T-helper 1 cell treated with Interleukin-12 subunit alpha and Interleukin-12 subunit beta and Interleukin-4 antibody, amounts not matched to agents 30 μg/mL and 1 μg/mL, for 36 hours (primary cell): ENCODE data around the gene MEIS2.

Source experiments
- H3K27ac Mint-ChIP-seq: one replicate; pipeline ENCODE4 v1.8.0; 2021; ENCODE audit warnings: mild to moderate bottlenecking, mixed read lengths
- H3K27me3 Mint-ChIP-seq: one replicate; pipeline ENCODE4 v1.8.0; 2021; ENCODE audit warnings: low read depth, mixed read lengths
- H3K36me3 Mint-ChIP-seq: one replicate; pipeline ENCODE4 v1.8.0; 2021; ENCODE audit warnings: low read depth, mixed read lengths
- H3K4me1 Mint-ChIP-seq: one replicate; pipeline ENCODE4 v1.8.0; 2021; ENCODE audit warnings: low read depth, mixed read lengths
- H3K4me3 Mint-ChIP-seq: one replicate; pipeline ENCODE4 v1.8.0; 2021; ENCODE audit warnings: mild to moderate bottlenecking, moderate library complexity, mixed read lengths
- H3K9me3 Mint-ChIP-seq: one replicate; pipeline ENCODE4 v1.8.0; 2021; ENCODE audit warnings: mixed read lengths

MEIS2 gene

DNA sequence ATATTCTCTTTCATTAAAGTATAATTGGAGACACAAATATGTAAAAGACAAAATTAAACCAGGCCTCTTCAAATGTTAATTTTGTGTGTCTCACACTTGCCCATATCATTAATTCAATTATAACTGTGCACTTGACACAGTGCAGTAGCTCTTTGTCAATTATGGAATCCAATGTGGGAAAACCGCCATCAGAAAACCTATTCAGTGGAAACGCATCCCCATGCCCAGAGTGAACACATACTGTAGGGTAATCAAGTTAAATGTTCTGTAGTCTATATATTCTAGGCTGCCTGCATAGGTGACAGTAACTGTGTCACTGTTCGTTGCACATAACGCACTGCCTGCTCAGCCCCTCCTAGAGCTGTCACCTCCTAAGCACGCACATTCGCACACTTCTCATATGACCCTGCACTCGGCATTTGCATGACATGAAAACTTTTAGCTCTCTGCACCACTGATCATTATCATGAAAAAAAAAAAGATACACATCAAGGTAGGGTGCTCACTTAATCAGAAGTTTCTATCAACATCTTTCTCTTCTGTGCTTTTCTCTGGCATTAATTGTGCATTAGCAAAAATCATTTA, 63.2 kb downstream of the MEIS2 start:
- Mint-ChIP-seq H3K27me3 (no peaks in the 10 kb centered on the region), H3K9me3 (no peaks in the 10 kb centered on the region), H3K27ac (no peak overlapping the region), H3K36me3 (no peaks in the 10 kb centered on the region), H3K4me3 (no peak overlapping the region), H3K4me1 (no peaks in the 10 kb centered on the region)

DNA sequence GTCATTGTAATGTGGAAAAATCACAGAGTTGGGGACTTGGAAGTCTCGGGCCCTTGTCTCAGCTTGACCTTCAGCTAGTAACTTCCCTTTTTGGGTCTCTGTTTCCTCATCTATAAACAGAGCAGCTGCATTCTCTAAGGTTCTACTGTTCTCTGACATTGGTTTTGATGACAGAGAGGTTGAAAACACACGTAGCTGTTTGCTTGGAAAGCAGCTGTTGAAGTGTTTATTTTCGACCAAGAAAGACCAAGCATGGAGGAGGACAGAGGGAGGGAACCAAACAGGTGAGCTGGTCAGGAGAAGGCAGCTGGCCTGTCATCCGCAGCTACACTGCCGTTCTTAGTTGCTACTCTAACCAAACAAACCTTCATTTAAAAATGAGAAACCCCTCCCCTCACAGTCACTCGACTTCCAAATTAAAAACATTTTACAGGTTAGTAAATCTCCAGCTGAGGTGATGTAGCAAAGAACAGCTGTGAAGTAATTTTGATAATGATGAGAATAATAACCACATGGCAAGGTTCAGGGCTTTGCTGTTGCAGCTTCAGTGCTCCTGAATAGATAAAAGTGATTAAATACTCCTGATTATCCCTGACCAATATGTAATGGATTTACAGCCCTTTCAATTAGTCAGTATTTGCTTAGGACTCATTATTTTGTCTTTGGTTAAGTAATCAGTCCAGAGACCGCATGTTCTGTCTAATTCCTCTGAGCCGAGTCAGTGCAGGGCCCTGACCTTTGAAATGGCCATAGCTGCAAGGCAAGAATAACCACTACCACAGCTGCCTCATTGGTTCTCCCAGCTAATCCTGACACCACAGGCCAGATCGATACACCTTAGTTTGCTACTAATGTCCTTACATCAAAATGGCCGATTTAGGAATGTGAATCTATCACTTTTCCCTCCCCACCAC, 65.3 kb downstream of the MEIS2 start:
- Mint-ChIP-seq H3K36me3 (no peaks in the 10 kb centered on the region), H3K4me1 (no peaks in the 10 kb centered on the region), H3K27me3 (no peaks in the 10 kb centered on the region), H3K27ac (no peak overlapping the region), H3K4me3 (no peak overlapping the region), H3K9me3 (no peaks in the 10 kb centered on the region)

DNA sequence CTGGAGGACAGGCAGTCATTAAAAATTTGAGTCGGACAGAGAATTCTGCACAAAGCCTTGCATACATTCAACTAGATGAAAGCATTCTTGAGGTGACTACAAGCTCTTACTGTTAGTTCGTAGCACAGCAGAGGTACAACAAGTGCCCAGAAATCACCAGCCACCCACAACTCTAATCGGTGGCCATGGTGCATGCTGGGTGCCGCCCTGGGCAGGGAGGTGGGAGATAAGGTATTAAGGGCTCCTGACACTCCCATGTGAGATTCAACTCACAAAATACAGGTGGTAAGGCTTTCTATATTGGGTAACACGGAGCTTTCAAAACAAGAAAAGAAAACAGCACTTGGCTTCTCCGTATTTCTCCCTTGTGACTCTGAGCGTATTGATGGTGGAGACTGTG, 66.0 kb downstream of the MEIS2 start:
- Mint-ChIP-seq H3K4me1 (no peaks in the 10 kb centered on the region), H3K27me3 (no peaks in the 10 kb centered on the region), H3K27ac (no peak overlapping the region), H3K4me3 (no peak overlapping the region), H3K36me3 (no peaks in the 10 kb centered on the region), H3K9me3 (no peaks in the 10 kb centered on the region)

DNA sequence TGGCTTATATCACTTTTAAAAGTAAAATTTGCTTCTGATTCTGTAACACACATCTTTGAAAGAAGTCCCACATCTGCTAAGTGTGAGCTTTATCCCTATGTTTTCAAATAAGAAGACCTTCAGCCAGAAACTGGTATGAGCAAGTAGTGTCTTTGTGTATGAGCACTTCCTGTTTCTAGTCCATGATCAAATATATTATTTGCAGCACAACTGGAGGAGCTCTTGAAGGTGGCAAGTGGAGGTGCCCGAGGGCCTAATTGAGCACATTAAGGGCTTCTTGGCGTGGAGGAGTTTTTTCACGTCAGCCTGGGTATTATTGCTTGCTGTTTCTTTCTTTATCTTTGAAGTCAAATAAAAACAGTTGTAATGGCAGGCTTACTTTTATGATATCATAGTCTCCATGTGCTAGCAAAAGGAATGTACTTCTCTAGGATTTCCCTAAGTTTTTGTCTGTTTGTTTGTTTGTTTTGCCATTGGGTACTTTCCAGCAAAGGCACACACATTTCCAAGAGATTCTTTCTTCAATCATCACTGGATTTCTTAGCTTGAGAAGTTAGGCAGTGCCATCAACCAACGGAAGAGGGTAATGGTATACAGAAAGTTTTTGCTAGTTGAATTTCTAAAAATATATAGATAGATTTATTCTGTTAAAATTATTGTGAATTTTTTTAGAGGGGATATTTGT, 68.1 kb downstream of the MEIS2 start:
- H3K27me3 Mint-ChIP-seq: no peaks in the 10 kb centered on the region
- no peaks in the 10 kb centered on the region for H3K4me1 Mint-ChIP-seq
- no peak overlapping the region for H3K27ac Mint-ChIP-seq
- H3K36me3 Mint-ChIP-seq: no peaks in the 10 kb centered on the region
- no peak overlapping the region for H3K4me3 Mint-ChIP-seq
- H3K9me3 Mint-ChIP-seq: no peaks in the 10 kb centered on the region

DNA sequence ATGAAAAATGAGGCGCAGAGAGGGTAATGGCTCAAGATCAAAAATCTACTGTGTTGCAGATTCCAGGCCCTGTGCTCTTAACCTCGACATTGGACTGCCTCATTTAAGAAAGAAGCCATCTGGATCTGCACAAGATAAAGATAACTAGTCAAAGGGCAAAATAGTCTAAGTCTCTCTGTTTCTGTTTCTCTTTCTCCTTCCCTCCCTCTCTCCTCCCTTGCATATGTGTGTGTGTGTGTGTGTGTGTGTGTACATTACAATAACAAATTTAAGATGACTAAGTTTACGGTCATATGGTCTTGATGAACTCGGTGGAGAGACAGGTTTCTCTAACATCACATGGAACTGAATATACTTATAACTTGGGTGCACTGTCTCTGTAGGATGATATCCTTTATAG, 69.2 kb downstream of the MEIS2 start:
- Mint-ChIP-seq H3K9me3 (no peaks in the 10 kb centered on the region), H3K4me1 (no peaks in the 10 kb centered on the region), H3K27ac (no peak overlapping the region), H3K4me3 (no peak overlapping the region), H3K36me3 (no peaks in the 10 kb centered on the region), H3K27me3 (no peaks in the 10 kb centered on the region)

DNA sequence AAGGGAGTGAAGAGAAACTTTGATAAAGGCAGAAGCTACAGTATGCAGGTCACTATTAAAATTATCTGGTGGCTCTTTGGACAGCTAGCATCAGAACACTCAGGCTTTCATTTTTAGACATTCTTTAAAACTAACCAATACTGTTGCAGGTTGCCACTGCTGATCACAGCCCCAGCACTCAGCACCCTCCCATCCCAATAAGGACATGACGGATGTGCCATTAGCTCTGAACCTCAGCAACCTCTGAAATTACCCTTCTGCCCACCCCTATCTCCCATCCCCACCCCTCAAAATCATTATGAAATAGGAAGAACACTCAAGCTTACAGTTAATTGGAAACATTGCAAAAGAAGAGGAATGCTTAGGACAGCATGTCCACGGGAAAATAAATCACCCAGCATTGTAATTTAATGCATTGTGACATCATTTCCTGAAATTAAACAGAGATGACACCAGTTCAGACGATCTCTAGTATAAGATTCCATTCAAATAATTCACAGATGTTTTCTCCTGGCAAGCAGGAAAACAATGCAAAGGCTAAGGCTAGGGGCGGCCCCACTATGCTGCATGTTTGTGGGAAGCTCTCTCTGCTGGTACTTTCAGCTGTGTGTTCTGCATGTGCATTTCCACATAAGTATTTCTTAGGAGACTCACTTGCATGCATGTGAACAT, 71.6 kb downstream of the MEIS2 start:
- Mint-ChIP-seq H3K27ac (no peak overlapping the region), H3K4me3 (no peak overlapping the region), H3K9me3 (no peaks in the 10 kb centered on the region), H3K27me3 (no peaks in the 10 kb centered on the region), H3K4me1 (no peaks in the 10 kb centered on the region), H3K36me3 (no peaks in the 10 kb centered on the region)

DNA sequence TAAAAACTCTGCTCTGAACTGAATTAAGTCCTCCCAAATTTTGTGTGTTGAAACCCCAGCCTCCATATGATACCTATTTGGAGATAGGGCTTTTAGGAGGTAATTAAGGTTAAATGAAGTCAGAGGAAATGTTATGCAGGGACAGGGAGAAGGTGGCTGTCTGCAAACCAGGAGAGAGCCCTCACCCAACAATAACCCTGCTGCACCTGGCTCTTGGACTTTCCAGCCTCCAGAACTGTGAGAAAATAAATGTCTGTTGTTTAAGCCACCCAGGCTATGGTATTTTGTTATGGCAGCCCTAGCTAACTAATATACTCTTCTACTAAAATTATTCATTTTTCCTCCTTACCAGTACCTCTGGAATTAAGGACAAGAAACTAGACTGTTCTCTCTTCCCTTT, 79.5 kb downstream of the MEIS2 start:
- H3K4me1 Mint-ChIP-seq: no peaks in the 10 kb centered on the region
- no peaks in the 10 kb centered on the region for H3K9me3 Mint-ChIP-seq
- H3K4me3 Mint-ChIP-seq: no peak overlapping the region
- no peaks in the 10 kb centered on the region for H3K36me3 Mint-ChIP-seq
- no peaks in the 10 kb centered on the region for H3K27me3 Mint-ChIP-seq
- H3K27ac Mint-ChIP-seq: no peak overlapping the region

DNA sequence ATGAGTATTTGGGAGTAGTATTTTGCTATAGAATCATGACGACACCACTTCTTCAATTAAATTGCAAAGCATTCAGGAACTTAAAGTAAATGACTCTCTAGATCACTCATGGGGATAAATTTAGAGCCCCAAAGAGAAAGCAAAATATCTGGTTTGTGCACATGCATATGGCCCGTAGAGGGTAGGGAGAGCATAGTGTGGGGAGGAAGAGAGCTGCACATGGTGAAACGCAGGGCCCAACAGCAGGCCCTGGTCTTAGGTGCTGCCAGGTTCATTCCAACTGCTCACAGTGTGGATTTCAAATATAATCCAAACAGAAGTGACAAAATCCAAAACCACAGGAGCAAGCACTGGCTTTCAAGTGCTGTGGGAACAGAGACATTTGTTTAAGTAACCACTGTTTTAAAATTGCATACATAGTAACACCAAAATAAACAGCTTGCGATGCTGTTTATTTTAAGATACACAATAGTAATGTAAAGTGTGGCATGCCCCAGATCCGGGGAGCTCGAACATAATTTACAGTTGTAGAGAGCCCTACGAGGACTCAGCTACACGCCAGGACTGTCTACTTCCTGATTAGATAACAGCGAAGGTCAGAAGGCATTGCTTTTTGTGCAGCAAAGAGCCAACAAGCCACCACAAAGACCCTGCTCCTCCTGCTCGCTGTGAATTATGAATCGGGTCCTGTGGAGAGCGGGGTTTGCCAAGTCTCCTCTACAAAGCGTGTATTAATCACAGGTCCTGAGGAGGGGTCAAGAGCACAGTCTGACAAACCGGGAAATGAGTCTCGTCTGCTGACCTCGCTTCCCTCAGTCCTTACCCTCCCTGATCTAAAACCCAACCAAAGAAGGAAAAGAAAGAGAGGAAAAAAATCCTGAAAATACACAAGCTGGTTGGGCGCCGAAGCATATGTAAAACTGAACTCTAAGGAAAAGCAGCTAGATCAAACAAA, 80.6 kb downstream of the MEIS2 start:
- Mint-ChIP-seq H3K27ac (no peak overlapping the region), H3K36me3 (no peaks in the 10 kb centered on the region), H3K9me3 (no peaks in the 10 kb centered on the region), H3K4me1 (no peaks in the 10 kb centered on the region), H3K4me3 (no peak overlapping the region), H3K27me3 (no peaks in the 10 kb centered on the region)

DNA sequence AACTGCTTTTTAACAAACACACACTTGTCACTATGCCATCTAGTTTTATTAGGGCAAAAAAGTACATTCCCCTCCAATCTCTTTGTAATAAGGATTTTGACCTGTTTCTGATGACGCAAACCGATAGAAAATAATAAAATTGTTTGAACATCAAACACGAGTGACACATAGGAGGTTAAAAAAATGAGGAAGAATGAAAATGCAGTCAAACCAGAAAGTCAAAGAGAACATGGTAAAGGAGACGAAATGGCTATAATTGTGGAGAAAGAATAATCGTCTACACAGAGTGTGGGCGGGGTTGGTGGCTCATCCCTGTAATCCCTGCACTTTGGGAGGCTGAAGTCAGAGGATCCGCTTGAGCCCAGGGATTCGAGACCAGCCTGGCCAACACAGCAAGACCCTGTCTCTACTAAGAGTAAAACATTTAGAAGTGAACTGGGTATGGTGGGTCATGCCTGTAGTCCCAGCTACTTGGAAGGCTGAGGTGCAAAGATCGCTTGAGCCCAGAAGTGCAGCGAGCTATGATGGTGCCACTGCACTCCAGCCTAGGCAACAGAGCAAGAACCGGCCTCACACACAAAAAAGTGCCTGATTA, 83.2 kb downstream of the MEIS2 start:
- H3K27me3 Mint-ChIP-seq: no peaks in the 10 kb centered on the region
- H3K4me3 Mint-ChIP-seq: no peak overlapping the region
- no peak overlapping the region for H3K27ac Mint-ChIP-seq
- H3K36me3 Mint-ChIP-seq: no peaks in the 10 kb centered on the region
- H3K9me3 Mint-ChIP-seq: no peaks in the 10 kb centered on the region
- no peaks in the 10 kb centered on the region for H3K4me1 Mint-ChIP-seq

DNA sequence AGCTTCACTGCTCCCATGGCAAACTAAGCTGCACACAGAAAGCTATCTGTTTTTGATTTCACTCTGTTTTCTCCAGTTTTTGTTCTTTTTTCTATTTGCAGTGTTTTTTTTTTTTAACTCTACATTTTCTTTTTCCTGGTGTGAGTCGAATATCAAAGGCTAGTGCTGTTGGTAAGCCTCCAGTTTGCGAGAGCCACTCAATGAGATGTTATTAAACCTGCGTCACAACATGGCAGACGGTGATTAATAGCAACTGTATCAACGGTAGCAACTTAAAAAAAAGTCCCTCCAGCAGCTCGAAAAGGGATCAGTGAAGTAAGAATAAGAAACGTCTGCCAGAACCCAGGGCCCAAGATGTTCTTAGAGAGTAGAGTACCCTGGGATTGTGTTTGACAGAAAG, 84.1 kb downstream of the MEIS2 start:
- Mint-ChIP-seq H3K4me1 (no peaks in the 10 kb centered on the region), H3K27ac (no peak overlapping the region), H3K36me3 (no peaks in the 10 kb centered on the region), H3K4me3 (no peak overlapping the region), H3K9me3 (no peaks in the 10 kb centered on the region), H3K27me3 (no peaks in the 10 kb centered on the region)

DNA sequence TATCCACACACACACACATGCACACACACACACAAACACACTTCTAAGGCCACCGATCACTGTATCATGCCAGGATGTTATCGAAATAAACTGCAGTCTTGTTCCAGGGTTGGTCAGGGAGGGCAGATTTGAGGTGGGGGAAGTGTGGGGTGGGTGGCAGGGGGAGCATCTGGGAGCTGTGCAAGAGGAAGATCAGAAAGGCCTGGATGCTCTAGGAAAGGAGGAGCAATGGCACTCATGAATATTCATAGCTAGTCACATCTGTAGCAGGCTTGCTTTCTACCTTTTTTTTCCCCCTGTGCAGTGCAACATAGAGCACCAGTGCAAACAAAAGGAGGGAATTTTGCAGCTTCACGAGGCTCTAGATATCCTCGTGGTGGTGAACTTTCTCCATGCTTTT, 84.9 kb downstream of the MEIS2 start:
- H3K4me3 Mint-ChIP-seq: no peak overlapping the region

DNA sequence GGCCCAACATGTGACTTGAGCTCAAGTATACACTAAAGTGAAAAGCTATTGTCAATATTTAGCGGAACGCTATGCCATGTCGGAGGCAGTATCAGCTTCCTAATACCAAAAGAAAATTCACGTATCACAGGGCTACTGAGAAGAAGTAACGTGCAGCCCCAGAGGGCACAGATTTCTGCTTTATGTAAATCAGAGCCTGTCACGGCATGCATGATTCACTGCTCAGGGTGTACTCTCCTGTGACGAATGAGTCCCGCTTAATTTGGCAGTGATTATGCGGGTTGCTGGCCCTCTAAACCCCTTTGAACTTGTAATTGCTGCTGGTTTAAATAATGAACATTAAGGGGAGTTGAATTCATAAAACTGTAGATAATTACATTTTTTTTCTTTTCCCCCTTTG, 85.3 kb downstream of the MEIS2 start:
- Mint-ChIP-seq H3K4me3 (no peak overlapping the region), H3K27me3 (no peaks in the 10 kb centered on the region), H3K4me1 (no peaks in the 10 kb centered on the region), H3K9me3 (no peaks in the 10 kb centered on the region), H3K36me3 (no peaks in the 10 kb centered on the region), H3K27ac (no peak overlapping the region)

More for the DNA sequence above, 84.9 kb downstream of the MEIS2 start:
- H3K36me3 Mint-ChIP-seq: no peaks in the 10 kb centered on the region
- H3K27me3 Mint-ChIP-seq: no peaks in the 10 kb centered on the region
- H3K4me1 Mint-ChIP-seq: no peaks in the 10 kb centered on the region
- no peaks in the 10 kb centered on the region for H3K9me3 Mint-ChIP-seq
- H3K27ac Mint-ChIP-seq: no peak overlapping the region

DNA sequence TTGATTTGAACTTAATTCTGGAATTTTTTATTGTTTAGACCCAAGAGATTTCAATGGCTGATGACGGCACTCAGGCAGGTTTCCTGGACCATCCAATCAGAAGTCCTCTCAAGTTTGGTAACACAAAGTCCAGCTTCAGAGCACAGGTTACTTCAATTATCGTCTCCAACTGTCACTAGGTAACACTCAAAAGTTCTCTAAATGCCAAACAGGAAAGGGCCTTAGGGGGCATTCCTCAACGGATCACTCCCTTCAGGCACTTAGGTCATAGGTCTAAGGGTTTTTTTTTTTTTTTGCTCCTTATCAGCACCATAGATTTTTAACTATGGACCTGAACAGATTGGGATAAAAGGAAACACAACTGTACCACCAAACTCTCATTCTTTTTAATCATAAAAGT, 85.8 kb downstream of the MEIS2 start:
- no peak overlapping the region for H3K4me3 Mint-ChIP-seq

More for the DNA sequence above, 85.8 kb downstream of the MEIS2 start:
- Mint-ChIP-seq H3K27me3 (no peaks in the 10 kb centered on the region), H3K4me1 (no peaks in the 10 kb centered on the region), H3K36me3 (no peaks in the 10 kb centered on the region), H3K27ac (no peak overlapping the region), H3K9me3 (no peaks in the 10 kb centered on the region)
